Nephron progenitor cell (in vitro differentiated cells): ENCODE measurements around the gene ARHGAP25.

ENCODE experiments used
- DNase-seq: peaks from one replicate; pipeline ENCODE4 v3.0.0; 2021
- H3K27ac Mint-ChIP-seq: 2 replicates; pipeline ENCODE4 v1.8.0; 2021; ENCODE audit warnings: mild to moderate bottlenecking, moderate library complexity, mixed read lengths
- H3K27me3 Mint-ChIP-seq: 2 replicates; pipeline ENCODE4 v1.8.0; 2021; ENCODE audit warnings: mild to moderate bottlenecking, low read depth, mixed read lengths; ENCODE audit not compliant: poor library complexity
- H3K36me3 Mint-ChIP-seq: 2 replicates; pipeline ENCODE4 v1.8.0; 2021; ENCODE audit warnings: low read depth, mixed read lengths
- H3K4me1 Mint-ChIP-seq: 2 replicates; pipeline ENCODE4 v1.8.0; 2021; ENCODE audit warnings: mixed read lengths
- H3K4me3 Mint-ChIP-seq: 2 replicates; pipeline ENCODE4 v1.8.0; 2021; ENCODE audit warnings: mild to moderate bottlenecking, moderate library complexity, mixed read lengths
- H3K9me3 Mint-ChIP-seq: 2 replicates; pipeline ENCODE4 v1.8.0; 2021; ENCODE audit warnings: mild to moderate bottlenecking, moderate library complexity, mixed read lengths
- CTCF ChIP-seq: fragments of 200-600 bp; sonication (generic); IDR thresholded peaks from 2 replicates; pipeline ENCODE4 v1.5.0; 2021; ENCODE audit warnings: antibody characterized with exemption

Gene ARHGAP25

GRCh38 chr2:68857202-68857845, 122.7 kb downstream of the ARHGAP25 start:
- peaks cover 4% of the 10 kb centered on the region for H3K4me1 Mint-ChIP-seq
- peak overlapping the region; percentile 10 for H3K27ac Mint-ChIP-seq
- no peaks in the 10 kb centered on the region for H3K36me3 Mint-ChIP-seq
- no peaks in the 10 kb centered on the region for H3K9me3 Mint-ChIP-seq
- H3K4me3 Mint-ChIP-seq, result no peak overlapping the region
- no peak for TF ChIP-seq CTCF
- DNase-seq, result no peak
- H3K27me3 Mint-ChIP-seq, result peaks cover 10% of the 10 kb centered on the region

- no peak overlapping the region for H3K4me3 Mint-ChIP-seq
- peak overlapping the region; percentile 10 for H3K27ac Mint-ChIP-seq
- H3K9me3 Mint-ChIP-seq, result no peaks in the 10 kb centered on the region
- no peak for DNase-seq
- peaks cover 4% of the 10 kb centered on the region for H3K4me1 Mint-ChIP-seq
- no peaks in the 10 kb centered on the region for H3K36me3 Mint-ChIP-seq
- TF ChIP-seq CTCF, result no peak
- peaks cover 12% of the 10 kb centered on the region for H3K27me3 Mint-ChIP-seq
Observed at GRCh38 chr2:68857855-68858456, 123.3 kb downstream of the ARHGAP25 start.

- DNase-seq, result no peak
- H3K9me3 Mint-ChIP-seq, result no peaks in the 10 kb centered on the region
- no peaks in the 10 kb centered on the region for H3K36me3 Mint-ChIP-seq
- no peak overlapping the region for H3K27ac Mint-ChIP-seq
- no peak overlapping the region for H3K4me3 Mint-ChIP-seq
- TF ChIP-seq CTCF, result no peak
- H3K4me1 Mint-ChIP-seq, result no peaks in the 10 kb centered on the region
- peaks cover 14% of the 10 kb centered on the region for H3K27me3 Mint-ChIP-seq
Observed at GRCh38 chr2:68860111-68860510, 125.5 kb downstream of the ARHGAP25 start.

GRCh38 chr2:68861330-68861729, 126.7 kb downstream of the ARHGAP25 start:
- Mint-ChIP-seq H3K27me3 (peaks cover 14% of the 10 kb centered on the region), H3K27ac (no peak overlapping the region), H3K4me1 (no peaks in the 10 kb centered on the region), H3K36me3 (no peaks in the 10 kb centered on the region), H3K9me3 (no peaks in the 10 kb centered on the region), H3K4me3 (no peak overlapping the region)
- no peak for TF ChIP-seq CTCF
- no peak for DNase-seq

GRCh38 chr2:68862889-68863288, 128.3 kb downstream of the ARHGAP25 start:
- no peak overlapping the region for H3K27ac Mint-ChIP-seq
- DNase-seq, result no peak
- H3K27me3 Mint-ChIP-seq, result peaks cover 8% of the 10 kb centered on the region
- H3K4me3 Mint-ChIP-seq, result no peak overlapping the region
- H3K4me1 Mint-ChIP-seq, result no peaks in the 10 kb centered on the region
- H3K9me3 Mint-ChIP-seq, result no peaks in the 10 kb centered on the region
- H3K36me3 Mint-ChIP-seq, result no peaks in the 10 kb centered on the region
- no peak for TF ChIP-seq CTCF

GRCh38 chr2:68863996-68864395, 129.4 kb downstream of the ARHGAP25 start:
- Mint-ChIP-seq H3K36me3 (no peaks in the 10 kb centered on the region), H3K4me1 (no peaks in the 10 kb centered on the region), H3K9me3 (no peaks in the 10 kb centered on the region), H3K27me3 (peaks cover 8% of the 10 kb centered on the region), H3K27ac (no peak overlapping the region), H3K4me3 (no peak overlapping the region)
- no peak for DNase-seq
- no peak for TF ChIP-seq CTCF
